A549 (cell line): ENCODE measurements around the gene DSG3. TPM values are rescaled to one million over a fixed set of nuclear protein-coding genes. Genes with fewer than 3 reads are reported as not detected.

Experiments used
- ATAC-seq, 2 experiments: fragments of 200-7000 bp in 1 of 2; fragments of >200 bp in 1 of 2; cut with Nextera tagmentation in 1 of 2; cut with Tn5 transposase in 1 of 2; 3 replicates each; pipeline versions ENCODE4 v1.8.0 to v1.9.1; 2018 to 2020; ENCODE audit warnings: mild to moderate bottlenecking in 1 of 2, moderate library complexity in 1 of 2
- CTCF ChIA-PET: fragments of 300-600 bp; sonication (Branson Sonifier 250); formaldehyde crosslinking; extraction: SDS; loops from one replicate; lab custom pipeline; 2021; ENCODE audit warnings: antibody characterized with exemption, inconsistent platforms; lab: Yijun Ruan, JAX
- POLR2A ChIA-PET: fragments of 350-600 bp; formaldehyde crosslinking; extraction: SDS; loops from one replicate; lab custom pipeline; 2021; ENCODE audit warnings: antibody characterized with exemption, inconsistent platforms; lab: Yijun Ruan, JAX
- DNase-seq, 2 experiments: peaks; one replicate each; pipeline versions ENCODE4 v3.0.0 to v3.0.0-alpha.2; 2011 to 2016; ENCODE audit warnings: low read depth in 1 of 2, low spot score in 1 of 2
- FAIRE-seq: peaks from 2 replicates; lab custom pipeline; 2011; peaks lifted over from hg19 to GRCh38; lab: Jason Lieb, UNC
- H3K27ac ChIP-seq, 2 experiments: fragments of >200 bp; sonication (Bioruptor Twin); formaldehyde crosslinking; 3 replicates each; pipeline ENCODE4 v1.5.1; 2016 to 2017
- H3K4me1 ChIP-seq: fragments of >200 bp; sonication (Bioruptor Twin); formaldehyde crosslinking; 3 replicates; pipeline ENCODE4 v1.6.1; 2016
- H3K4me2 ChIP-seq: fragments of >200 bp; sonication (Bioruptor Twin); formaldehyde crosslinking; 3 replicates; pipeline ENCODE4 v1.6.1; 2016
- H3K4me3 ChIP-seq: fragments of >200 bp; sonication (Bioruptor Twin); formaldehyde crosslinking; 3 replicates; pipeline ENCODE4 v1.5.1; 2016
- H3K9me3 ChIP-seq: fragments of >200 bp; sonication (Bioruptor Twin); formaldehyde crosslinking; 3 replicates; pipeline ENCODE4 v1.6.1; 2016
- ATOH8 ChIP-seq: fragments of 250-450 bp; sonication (Bioruptor Pico); IDR thresholded peaks from 2 replicates; pipeline ENCODE4 v1.5.0; 2020; ENCODE audit warnings: low read depth, mild to moderate bottlenecking, moderate library complexity
- BCL3 ChIP-seq: fragments of >200 bp; sonication (Bioruptor Twin); formaldehyde crosslinking; IDR thresholded peaks from 3 replicates; pipeline ENCODE4 v1.6.1; 2016
- BHLHE40 ChIP-seq: IDR thresholded peaks from 2 replicates; pipeline ENCODE4 v1.6.1; 2012; ENCODE audit warnings: low read depth, low read length, inconsistent platforms
- CBX2 ChIP-seq: fragments of 200-600 bp; sonication (generic); IDR thresholded peaks from 2 replicates; pipeline ENCODE4 v1.6.1; 2016; ENCODE audit warnings: low read depth, mild to moderate bottlenecking, borderline replicate concordance
- CBX8 ChIP-seq: fragments of 200-600 bp; sonication (generic); IDR thresholded peaks from 2 replicates; pipeline ENCODE4 v1.6.1; 2016
- CEBPB ChIP-seq, 2 experiments: fragments of >200 bp in 1 of 2; sonication (Bioruptor Twin) in 1 of 2; formaldehyde crosslinking in 1 of 2; IDR thresholded peaks; 2 replicates each; pipeline ENCODE4 v1.6.1; 2012 to 2016
- CTCF ChIP-seq: fragments of >200 bp; sonication (Bioruptor Twin); formaldehyde crosslinking; IDR thresholded peaks from 3 replicates; pipeline ENCODE4 v1.5.1; 2016
- EHF ChIP-seq: fragments of 250-450 bp; sonication (Bioruptor Pico); IDR thresholded peaks from 2 replicates; pipeline ENCODE4 v1.5.0; 2020; ENCODE audit warnings: mild to moderate bottlenecking
- EHMT2 ChIP-seq: fragments of 200-600 bp; sonication (generic); IDR thresholded peaks from 2 replicates; pipeline ENCODE4 v1.6.1; 2016; ENCODE audit warnings: antibody characterized with exemption, low read depth, mild to moderate bottlenecking, moderate library complexity
- FOSL2 ChIP-seq, 2 experiments: fragments of 450-650 bp in 1 of 2; fragments of >200 bp in 1 of 2; sonication (Bioruptor Twin) in 1 of 2; formaldehyde crosslinking; IDR thresholded peaks; 2 replicates each; pipeline versions ENCODE4 v1.5.0 to v1.6.1; 2016 to 2020; ENCODE audit warnings: mild to moderate bottlenecking in 1 of 2, moderate library complexity in 1 of 2
- HMGXB4 ChIP-seq: fragments of 250-450 bp; sonication (Bioruptor Pico); IDR thresholded peaks from 2 replicates; pipeline ENCODE4 v1.5.0; 2021; ENCODE audit warnings: mild to moderate bottlenecking, moderate library complexity, borderline replicate concordance
- HOXB5 ChIP-seq: fragments of 250-450 bp; sonication (Bioruptor Pico); IDR thresholded peaks from 2 replicates; pipeline ENCODE4 v1.5.0; 2020; ENCODE audit warnings: mild to moderate bottlenecking, moderate library complexity
- JUNB ChIP-seq: fragments of >200 bp; sonication (Bioruptor Twin); formaldehyde crosslinking; IDR thresholded peaks from 2 replicates; pipeline ENCODE4 v1.6.1; 2016
- KDM1A ChIP-seq: fragments of 200-600 bp; sonication (generic); IDR thresholded peaks from 2 replicates; pipeline ENCODE4 v1.6.1; 2016; ENCODE audit warnings: low read depth, mild to moderate bottlenecking
- MAFK ChIP-seq: fragments of 450-650 bp; IDR thresholded peaks from 2 replicates; pipeline ENCODE4 v1.6.1; 2014; ENCODE audit not compliant: partially characterized antibody
- MAX ChIP-seq: IDR thresholded peaks from 2 replicates; pipeline ENCODE4 v1.6.1; 2012
- NR3C1 ChIP-seq: fragments of >200 bp; sonication (Bioruptor Twin); formaldehyde crosslinking; IDR thresholded peaks from 3 replicates; pipeline ENCODE4 v1.6.1; 2017
- PBX3 ChIP-seq: IDR thresholded peaks from 2 replicates; pipeline ENCODE4 v1.6.1; 2012
- POLR2AphosphoS2 ChIP-seq: conservative IDR thresholded peaks from 2 replicates; pipeline ENCODE4 v1.6.1; 2012; ENCODE audit warnings: low read length, improper control_type of control experiment, inconsistent platforms
- RARB ChIP-seq: fragments of 250-450 bp; sonication (Bioruptor Pico); IDR thresholded peaks from 2 replicates; pipeline ENCODE4 v1.8.0; 2021; ENCODE audit warnings: mild to moderate bottlenecking, moderate library complexity
- RCOR1 ChIP-seq: fragments of 150-350 bp; IDR thresholded peaks from 2 replicates; pipeline ENCODE4 v1.6.1; 2014; ENCODE audit warnings: antibody characterized with exemption, low read length, low read depth
- RFX5 ChIP-seq: fragments of 450-650 bp; IDR thresholded peaks from 2 replicates; pipeline ENCODE4 v1.7.1; 2014; ENCODE audit warnings: antibody characterized with exemption, mild to moderate bottlenecking, moderate library complexity
- RNF2 ChIP-seq: fragments of 200-600 bp; sonication (generic); IDR thresholded peaks from 2 replicates; pipeline ENCODE4 v1.6.1; 2016; ENCODE audit warnings: low read depth, mild to moderate bottlenecking, antibody characterized with exemption, moderate library complexity, borderline replicate concordance
- TP53 ChIP-seq: fragments of 250-450 bp; sonication (Bioruptor Pico); IDR thresholded peaks from 2 replicates; pipeline ENCODE4 v1.5.0; 2021; ENCODE audit warnings: mild to moderate bottlenecking, moderate library complexity
- USF2 ChIP-seq: fragments of 450-650 bp; IDR thresholded peaks from 2 replicates; pipeline ENCODE4 v1.6.1; 2014; ENCODE audit warnings: antibody characterized with exemption
- ZNF302 ChIP-seq: fragments of 250-450 bp; sonication (Bioruptor Pico); IDR thresholded peaks from 2 replicates; pipeline ENCODE4 v1.9.0; 2021; ENCODE audit warnings: inconsistent platforms, mild to moderate bottlenecking, moderate library complexity
- WGBS: methylation state at CpG from one replicate; pipeline ENCODE4 v1.1.6; 2017; ENCODE audit errors: missing lambda C conversion rate; 5-methylcytosine and 5-hydroxymethylcytosine counted together
- polyA plus RNA-seq, 4 experiments: library from polyadenylated mRNA; depleted of rRNA in 3 of 4; stranded (reverse); fragments of >200 nt; fragmentation: RNase III in 1 of 4; extraction: RNeasy Plus Mini Kit Qiagen cat#74134 plus additional on column Dnase treatment in 1 of 4; gene quantifications; 2 replicates in 3 of 4; 3 replicates in 1 of 4; pipeline ENCODE4 v1.2.3, GENCODE V29; 2011 to 2017

DSG3 gene
- polyA plus RNA-seq, 2 of the 4 experiments (the other 2 are of a cell fraction) = 0.01 to 0.03 TPM

- no peak for TF ChIP-seq RARB (CRISPR knock-in tag)
- TF ChIP-seq, all 56 proteins: peak for 0
Measured at GRCh38 chr18:31407649-31408048, 39.9 kb upstream of the DSG3 start (continued).

- no peak overlapping the region for H3K4me2 ChIP-seq
- ATAC-seq = no peak
- H3K9me3 ChIP-seq = no peaks in the 10 kb centered on the region
- 59% methylated on average over 4 of the region's 4 CpGs for WGBS
- no peaks in the 10 kb centered on the region for H3K4me1 ChIP-seq
- no peak overlapping the region for H3K4me3 ChIP-seq
- ChIA-PET CTCF (interaction anchor here (2.1 kb wide), 1 partner anchor 15 kb away, joined by 12 read pairs; no protein-coding TSS in a partner anchor), POLR2A (no interaction called here)
- no peak overlapping the region for H3K27ac ChIP-seq
- TF ChIP-seq EHF = no peak
- no peak for TF ChIP-seq PBX3
- TF ChIP-seq KDM1A = no peak
- no peak for TF ChIP-seq USF2
- TF ChIP-seq FOSL2 (IDR thresholded peaks at IDR 0.05) = no peak
- no peak for TF ChIP-seq FOSL2 (CRISPR knock-in tag; IDR thresholded peaks at IDR 0.05)
- no peak for TF ChIP-seq CTCF
- TF ChIP-seq CBX8 = no peak
- TF ChIP-seq NR3C1 = no peak
- no peak for TF ChIP-seq BCL3
- FAIRE-seq = no peak
- no peak for DNase-seq
Measured at GRCh38 chr18:31409276-31409675, 38.3 kb upstream of the DSG3 start.

- POLR2A ChIA-PET = no interaction called here
- ATAC-seq (no peak), FAIRE-seq (no peak), DNase-seq (no peak)
- no peak overlapping the region for H3K4me3 ChIP-seq
- H3K4me2 ChIP-seq = no peak overlapping the region
- H3K27ac ChIP-seq = no peak overlapping the region
- 96% methylated on average over 24 of the region's 37 CpGs for WGBS
- no peaks in the 10 kb centered on the region for H3K4me1 ChIP-seq
- CTCF ChIA-PET = interaction anchor here (1.0 to 1.2 kb wide), 3 partner anchors 11 to 83 kb away, joined by 3 to 5 read pairs (median 3); no protein-coding TSS in a partner anchor
- H3K9me3 ChIP-seq = no peaks in the 10 kb centered on the region
- TF ChIP-seq JUNB = no peak
- TF ChIP-seq POLR2AphosphoS2 = no peak
- TF ChIP-seq RCOR1 = no peak
- no peak for TF ChIP-seq TP53
- TF ChIP-seq ATOH8 (CRISPR knock-in tag) = no peak
- TF ChIP-seq HMGXB4 (CRISPR knock-in tag) = no peak
- no peak for TF ChIP-seq RNF2
- no peak for TF ChIP-seq CEBPB (IDR thresholded peaks at IDR 0.05)
- TF ChIP-seq MAFK = no peak
- TF ChIP-seq CBX2 = no peak
- TF ChIP-seq MAX = no peak
- no peak for TF ChIP-seq BHLHE40
- TF ChIP-seq ZNF302 (CRISPR knock-in tag) = no peak
- TF ChIP-seq RARB (CRISPR knock-in tag) = no peak
- no peak for TF ChIP-seq HOXB5 (CRISPR knock-in tag)
- TF ChIP-seq RFX5 = no peak
- TF ChIP-seq EHMT2 = no peak
Measured at GRCh38 chr18:31410716-31411483, 36.6 kb upstream of the DSG3 start.
